ENCODE results near the gene TRIM39. TPM values are rescaled to one million over a fixed set of nuclear protein-coding genes. Genes with fewer than 3 reads are reported as not detected.

TRIM39 gene
- polyA plus RNA-seq, 4 donors: 10.0 to 15.1 (median 13.4) TPM

DNA sequence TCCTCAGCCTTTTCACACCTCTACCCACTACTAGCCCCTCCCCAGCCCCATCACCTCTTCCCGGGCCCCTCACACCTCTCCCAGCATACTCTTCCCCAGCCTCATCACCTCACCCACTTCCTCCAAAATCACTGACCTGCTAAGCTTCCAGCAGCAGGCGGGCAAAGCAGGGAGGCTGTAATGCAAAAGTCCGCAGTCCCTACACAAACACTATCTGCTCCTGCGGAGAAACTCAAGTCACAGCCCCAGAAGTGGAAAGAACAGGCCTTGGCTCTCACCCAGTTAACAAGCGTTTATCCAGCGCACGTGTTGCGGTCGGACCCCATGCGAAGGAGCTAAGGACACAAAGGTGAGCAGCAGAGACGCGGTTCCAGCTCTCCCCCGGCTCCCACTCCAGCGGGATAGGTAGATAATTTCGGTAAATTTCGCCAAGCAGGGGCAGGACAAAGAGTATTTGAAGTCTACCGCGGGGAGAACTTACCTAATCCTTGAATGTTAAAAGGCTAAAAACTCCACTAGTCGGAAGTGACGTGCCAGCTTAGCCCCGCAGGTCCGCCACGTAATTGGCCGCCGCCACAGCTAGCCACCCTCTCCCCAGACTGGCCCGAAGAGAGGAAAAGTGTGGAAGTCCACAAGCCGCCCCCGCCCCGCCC is 728 bp upstream of the TRIM39 start:
- peak in 3 of 4 donors; percentile 48 to 56 (median 52) for DNase-seq (ENCODE audit: low read depth in 4 of 4, low spot score in 3 of 4)

- peak in 3 of 4 donors; percentile 26 to 60 (median 52) for DNase-seq (ENCODE audit: low read depth in 4 of 4, low spot score in 3 of 4)
Measured at GRCh38 chr6:30327232-30327746, 562 bp downstream of the TRIM39 start.

DNA sequence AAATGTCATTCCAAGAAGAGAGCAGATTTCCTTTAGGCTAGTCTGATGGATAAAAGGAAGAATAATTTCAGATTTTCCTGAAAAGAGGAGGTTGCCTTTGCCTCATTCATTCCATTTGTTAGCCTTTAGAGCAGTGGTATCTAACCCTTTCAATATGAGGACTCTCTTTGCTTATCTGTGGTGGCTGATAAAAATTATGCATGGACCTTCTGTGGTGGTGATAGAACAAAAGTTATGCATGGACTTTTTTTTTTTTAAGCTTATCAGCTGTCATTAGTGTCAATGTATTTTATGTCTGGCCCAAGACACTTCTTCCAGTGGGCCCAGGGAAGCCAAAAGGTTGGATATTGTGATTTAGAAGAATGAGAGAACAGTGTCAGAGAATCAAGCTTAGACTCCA is 1.7 kb downstream of the TRIM39 start:
- no peak for DNase-seq (ENCODE audit: low read depth in 4 of 4, low spot score in 3 of 4)

- DNase-seq (ENCODE audit: low read depth in 4 of 4, low spot score in 3 of 4): no peak
Measured at GRCh38 chr6:30329331-30329730, 2.6 kb downstream of the TRIM39 start.

GRCh38 chr6:30331981-30332380 is 5.3 kb downstream of the TRIM39 start:
- no peak for DNase-seq (ENCODE audit: low read depth in 4 of 4, low spot score in 3 of 4)

DNA sequence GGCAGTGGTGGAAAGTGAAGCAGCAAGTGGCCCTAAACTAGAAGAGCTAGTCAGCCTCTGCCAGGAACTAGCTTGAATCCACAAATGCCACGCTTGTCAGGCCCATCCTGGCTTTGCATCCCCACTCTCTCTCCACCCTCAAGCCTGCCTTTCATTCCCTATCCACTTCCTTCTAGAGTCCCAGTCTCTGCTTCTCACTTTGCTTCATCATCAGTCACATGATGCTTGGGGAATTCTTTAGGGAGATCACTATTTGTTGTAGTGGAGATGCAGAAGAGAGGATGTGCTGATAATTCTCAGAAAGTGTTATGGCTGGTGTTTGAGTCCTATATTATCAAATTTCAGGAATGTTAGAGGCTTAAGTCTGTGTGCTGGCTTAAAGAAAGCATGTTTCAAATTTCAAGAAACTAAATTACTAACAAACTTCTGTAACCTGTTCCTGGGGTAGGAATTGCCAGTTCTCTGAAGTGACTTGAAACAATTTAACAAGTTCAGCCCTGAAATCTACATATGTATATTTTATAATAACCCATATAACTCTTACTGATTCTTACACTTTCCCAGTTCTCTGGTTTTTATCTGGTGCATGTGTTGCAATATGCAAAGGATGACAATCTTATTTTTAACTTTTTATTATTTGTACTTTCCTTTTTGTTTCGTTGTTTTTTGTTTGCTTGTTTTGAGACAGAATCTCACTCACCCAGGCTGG is 7.5 kb downstream of the TRIM39 start:
- DNase-seq (ENCODE audit: low read depth in 4 of 4, low spot score in 3 of 4): no peak

DNA sequence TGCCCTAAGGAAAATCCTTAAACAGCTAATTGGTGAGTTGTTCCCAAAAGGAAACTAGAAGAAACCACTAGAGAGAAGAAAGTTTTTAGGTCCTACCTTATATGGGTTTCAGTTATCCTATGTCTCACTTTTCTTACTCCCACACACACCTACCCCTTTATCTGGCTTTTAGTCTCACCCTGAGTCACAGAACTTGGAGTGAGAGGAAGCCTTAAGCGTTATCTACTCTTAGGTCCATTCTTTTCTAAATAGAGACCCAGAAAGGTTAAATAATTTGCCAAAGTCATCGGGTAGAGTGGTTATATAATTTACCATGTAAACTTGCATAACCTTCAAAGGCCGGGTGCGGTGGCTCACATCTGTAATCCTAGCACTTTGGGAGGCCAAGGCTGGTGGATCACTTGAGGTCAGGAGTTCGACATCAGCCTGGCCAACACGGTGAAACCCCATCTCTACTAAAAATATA is 13.9 kb downstream of the TRIM39 start:
- no peak for DNase-seq (ENCODE audit: low read depth in 4 of 4, low spot score in 3 of 4)

DNA sequence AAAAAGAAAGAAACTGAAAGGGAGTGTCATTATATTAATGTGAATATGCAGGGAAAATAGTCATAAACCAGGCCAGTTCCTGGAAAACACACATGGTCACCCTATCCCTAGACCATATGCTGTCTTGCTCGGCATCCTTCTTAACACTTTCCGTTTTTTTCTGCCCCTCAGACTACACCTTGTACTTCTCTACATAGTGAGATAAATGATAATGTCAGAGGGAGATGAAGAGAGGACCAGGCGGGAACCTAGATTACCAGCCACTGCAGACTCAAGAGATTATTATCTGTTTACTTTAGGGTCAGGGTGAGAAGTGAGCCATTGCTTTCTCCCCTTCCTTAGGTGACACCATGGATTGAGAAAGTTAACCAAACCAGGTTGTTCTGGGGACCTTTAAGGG is 14.5 kb downstream of the TRIM39 start:
- DNase-seq (ENCODE audit: low read depth in 4 of 4, low spot score in 3 of 4): no peak

DNA sequence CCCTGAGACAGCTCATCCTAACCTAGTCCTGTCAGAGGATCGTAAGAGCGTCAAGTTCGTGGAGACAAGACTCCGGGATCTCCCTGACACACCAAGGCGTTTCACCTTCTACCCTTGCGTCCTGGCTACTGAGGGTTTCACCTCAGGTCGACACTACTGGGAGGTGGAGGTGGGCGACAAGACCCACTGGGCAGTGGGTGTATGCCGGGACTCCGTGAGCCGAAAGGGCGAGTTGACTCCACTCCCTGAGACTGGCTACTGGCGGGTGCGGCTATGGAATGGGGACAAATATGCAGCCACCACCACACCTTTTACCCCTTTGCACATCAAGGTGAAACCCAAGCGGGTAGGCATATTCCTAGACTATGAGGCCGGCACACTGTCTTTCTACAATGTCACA is 15.0 kb downstream of the TRIM39 start:
- DNase-seq (ENCODE audit: low read depth in 4 of 4, low spot score in 3 of 4): no peak

DNA sequence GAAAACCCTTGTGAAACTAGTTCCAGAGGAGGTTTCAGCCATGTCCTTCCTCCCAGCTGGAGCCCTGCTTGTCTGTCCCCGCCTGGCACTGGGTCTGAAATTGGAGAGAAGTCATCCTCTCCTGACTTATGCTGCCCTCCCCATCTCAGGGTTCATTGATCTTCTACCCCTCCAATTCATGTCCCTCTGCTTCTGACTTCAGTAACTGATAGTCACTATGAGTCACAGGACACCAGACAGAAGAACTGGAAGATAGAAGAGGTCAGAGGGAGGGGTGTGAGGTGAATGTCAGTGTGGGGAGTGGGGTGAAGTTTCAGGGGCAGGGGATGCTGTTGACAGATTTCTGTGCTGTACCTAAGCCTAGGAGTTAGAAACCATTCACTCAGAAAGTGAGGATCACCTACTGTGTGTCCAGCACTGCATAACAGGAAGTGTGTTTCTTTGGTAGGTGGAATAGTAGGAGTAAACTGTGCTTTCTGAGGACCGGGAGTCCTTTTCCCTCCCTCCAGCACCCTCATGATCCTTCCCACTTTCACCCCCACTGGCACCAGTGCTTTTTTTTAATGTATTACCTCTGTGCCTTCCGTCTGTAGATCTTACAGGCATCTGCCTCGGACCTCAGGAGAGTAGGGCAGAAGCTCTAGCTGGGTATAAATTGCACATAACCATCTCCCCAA is 17.6 kb downstream of the TRIM39 start:
- DNase-seq (ENCODE audit: low read depth in 4 of 4, low spot score in 3 of 4): no peak

GRCh38 chr6:30344868-30345671 is 18.3 kb downstream of the TRIM39 start, which contains the start of gene RPP21:
Gene RPP21 (plus strand): TSS chr6:30345156. CDS start chr6:30345172, 16 bp downstream.
- peak in 3 of 4 donors; percentile 61 to 70 (median 66) for DNase-seq (ENCODE audit: low read depth in 4 of 4, low spot score in 3 of 4)

- DNase-seq (ENCODE audit: low read depth in 4 of 4, low spot score in 3 of 4): no peak
Measured at GRCh38 chr6:30345852-30346251, 19.1 kb downstream of the TRIM39 start.

GRCh38 chr6:30348957-30349356 is 22.2 kb downstream of the TRIM39 start:
- DNase-seq (ENCODE audit: low read depth in 4 of 4, low spot score in 3 of 4): no peak

GRCh38 chr6:30349421-30350177 is 22.9 kb downstream of the TRIM39 start:
- DNase-seq (ENCODE audit: low read depth in 4 of 4, low spot score in 3 of 4): no peak

- no peak for DNase-seq (ENCODE audit: low read depth in 4 of 4, low spot score in 3 of 4)
Measured at GRCh38 chr6:30350524-30350923, 23.8 kb downstream of the TRIM39 start.

DNA sequence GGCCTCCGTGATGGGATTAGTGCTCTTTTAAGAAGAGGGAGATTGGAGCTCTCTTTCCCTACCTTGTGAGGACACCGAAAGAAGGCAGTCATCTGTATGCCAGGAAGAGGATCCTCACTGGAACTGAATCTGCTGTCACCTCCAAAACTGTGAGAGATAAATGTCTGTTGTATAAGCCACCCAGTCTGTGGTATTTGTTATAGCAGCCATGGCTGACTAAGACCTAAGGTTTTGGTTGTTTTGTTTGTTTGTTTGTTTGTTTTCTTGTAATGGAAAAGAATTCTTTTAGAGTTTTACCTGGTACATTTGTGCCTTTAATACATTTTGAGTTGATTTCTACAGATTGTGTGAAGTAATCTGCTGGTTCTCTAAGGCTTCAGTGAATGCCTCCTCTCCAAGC is 25.8 kb downstream of the TRIM39 start:
- no peak for DNase-seq (ENCODE audit: low read depth in 4 of 4, low spot score in 3 of 4)

DNA sequence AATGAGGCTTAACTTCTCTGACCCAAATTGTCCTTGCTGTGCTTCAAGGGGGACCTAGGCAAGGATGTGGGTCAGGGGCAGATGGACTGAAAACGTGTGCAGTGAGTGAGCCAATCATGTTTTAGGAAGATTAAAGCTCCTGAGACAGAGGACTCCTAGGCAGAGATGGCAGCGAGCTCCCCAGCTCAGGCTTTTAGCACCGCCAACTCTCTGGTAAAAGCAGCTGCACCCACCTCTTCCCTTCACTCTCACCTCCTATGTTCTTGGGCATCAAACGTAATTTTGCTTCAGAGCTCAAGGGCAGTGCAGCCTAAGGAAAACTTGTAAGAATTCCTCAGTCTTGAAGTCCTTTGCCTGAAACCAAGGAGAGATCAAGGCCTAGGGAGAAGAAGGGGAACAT is 28.6 kb downstream of the TRIM39 start:
- DNase-seq (ENCODE audit: low read depth in 4 of 4, low spot score in 3 of 4): no peak

- no peak for DNase-seq (ENCODE audit: low read depth in 4 of 4, low spot score in 3 of 4)
Measured at GRCh38 chr6:30356536-30356935, 29.8 kb downstream of the TRIM39 start.

DNA sequence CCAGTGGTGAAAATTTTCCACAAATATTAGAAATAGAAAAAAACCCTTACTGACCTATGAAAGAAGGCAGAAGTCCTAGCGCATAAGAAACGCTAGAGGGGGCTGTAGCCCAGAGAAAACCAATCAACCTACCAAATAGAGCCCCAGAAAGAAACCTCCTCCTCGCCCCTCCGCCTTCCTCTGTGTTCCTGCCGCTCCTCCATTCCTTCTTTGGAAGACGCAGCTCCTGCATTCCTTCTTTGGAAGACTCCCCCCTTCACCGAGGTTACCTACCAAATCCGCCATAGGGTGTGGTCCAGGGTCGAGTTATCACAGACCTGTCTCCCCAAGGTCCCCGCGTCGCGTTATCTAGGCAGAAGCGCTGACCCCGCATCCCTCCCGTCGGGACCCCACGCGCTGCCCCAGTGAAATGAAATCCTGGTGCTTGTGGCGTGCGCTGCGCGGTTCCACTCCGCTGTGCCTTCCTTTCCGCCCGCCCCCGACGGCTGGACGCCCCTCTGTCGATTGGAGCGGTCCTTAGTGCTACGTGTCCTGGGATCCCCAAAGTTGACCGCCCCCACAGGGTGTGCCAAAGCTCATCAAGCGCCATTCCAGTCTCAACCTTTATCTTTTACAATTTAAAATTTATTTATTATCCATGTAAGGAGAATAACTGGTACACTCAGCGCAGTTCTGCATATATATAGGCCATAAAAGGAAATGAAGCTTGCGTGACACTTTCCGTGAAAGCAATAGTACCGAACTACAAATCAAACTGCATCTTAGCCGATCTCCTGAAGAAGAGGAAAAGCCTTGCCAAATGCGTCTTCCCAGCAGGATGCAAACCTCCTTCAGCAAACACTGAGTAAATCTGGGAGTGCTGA is 31.2 kb downstream of the TRIM39 start:
- peak in 3 of 4 donors; percentile 22 to 51 (median 40) for DNase-seq (ENCODE audit: low read depth in 4 of 4, low spot score in 3 of 4)
